ENCODE data around the gene VCAN.

GRCh38 chr5:83567741-83568140 is 96.2 kb downstream of the VCAN start:
- TF ChIP-seq CTCF (IDR thresholded peaks at IDR 0.05): no peak
- TF ChIP-seq POLR2A (IDR thresholded peaks at IDR 0.05): no peak

All from heart left ventricle (tissue), 13 donors.